H1 (cell line): ENCODE data around the gene ARHGAP35.
"Not testable (repeated sequence)": the region's sequence is repeated elsewhere in the genome, so short reads cannot be mapped to it uniquely, and the experiment has no call there.

Experiments used
- BRCA1 ChIP-seq: IDR thresholded peaks from 2 replicates; pipeline ENCODE4 v1.6.1; 2012; ENCODE audit warnings: low read depth, low read length, improper control_type of control experiment
- CEBPB ChIP-seq: IDR thresholded peaks from 2 replicates; pipeline ENCODE4 v1.6.1; 2012; ENCODE audit warnings: low read depth, low read length
- CHD2 ChIP-seq: IDR thresholded peaks from 2 replicates; pipeline ENCODE4 v1.6.1; 2012; ENCODE audit warnings: low read length, improper control_type of control experiment
- HDAC6 ChIP-seq: IDR thresholded peaks from one replicate; pipeline ENCODE4 v1.7.1; 2012; ENCODE audit warnings: low read depth, mild to moderate bottlenecking, inconsistent platforms, low read length, moderate library complexity
- MAFK ChIP-seq: IDR thresholded peaks from 2 replicates; pipeline ENCODE4 v1.6.1; 2012; ENCODE audit warnings: low read depth, mild to moderate bottlenecking, improper control_type of control experiment, low read length
- POLR2A ChIP-seq, 2 experiments: IDR thresholded peaks; 1 replicate in 1 of 2; 2 replicates in 1 of 2; pipeline ENCODE4 v1.6.1; 2011; ENCODE audit warnings: low read depth in 2 of 2, low read length in 2 of 2, mild to moderate bottlenecking in 2 of 2; ENCODE audit errors: control extremely low read depth in 1 of 2
- POLR2AphosphoS5 ChIP-seq: IDR thresholded peaks from 2 replicates; pipeline ENCODE4 v1.6.1; 2011; ENCODE audit warnings: low read depth, low read length
- POU5F1 ChIP-seq: IDR thresholded peaks from 2 replicates; pipeline ENCODE4 v1.6.1; 2011; ENCODE audit warnings: low read depth, mild to moderate bottlenecking, low read length, moderate library complexity
- RFX5 ChIP-seq: IDR thresholded peaks from 2 replicates; pipeline ENCODE4 v1.6.1; 2011; ENCODE audit warnings: low read depth, low read length, improper control_type of control experiment, borderline replicate concordance
- TF ChIP-seq, protein P1 (sequence below): IDR thresholded peaks from 2 replicates; pipeline ENCODE4 v1.6.1; 2012; ENCODE audit warnings: inconsistent platforms
- TF ChIP-seq, protein P2 (sequence below), 3 experiments: IDR thresholded peaks; 1 replicate in 2 of 3; 2 replicates in 1 of 3; pipeline versions ENCODE4 v1.5.1 to v1.6.1; 2011; ENCODE audit warnings: low read length in 3 of 3, mild to moderate bottlenecking in 3 of 3, inconsistent platforms in 2 of 3, low read depth in 1 of 3, moderate library complexity in 1 of 3; ENCODE audit not compliant: insufficient read depth in 1 of 3; ENCODE audit errors: control extremely low read depth in 1 of 3

DNA sequence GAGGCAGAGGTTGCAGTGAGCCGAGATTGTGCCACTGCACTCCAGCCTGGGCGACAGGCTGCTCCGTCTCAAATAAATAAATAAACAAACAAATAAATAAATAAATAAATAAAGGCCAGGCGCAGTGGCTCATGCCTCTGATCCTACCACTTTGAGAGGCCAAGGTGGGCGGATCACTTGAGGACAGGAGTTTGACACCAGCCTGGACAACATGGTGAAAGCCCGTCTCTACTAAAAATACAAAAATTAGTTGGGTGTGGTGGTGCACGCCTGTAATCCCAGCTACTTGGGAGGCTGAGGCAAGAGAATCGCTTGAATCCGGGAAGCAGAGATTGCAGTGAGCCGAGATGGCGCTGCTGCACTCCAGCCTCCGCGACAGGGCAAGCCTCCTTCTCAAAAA is 6.1 kb upstream of the ARHGAP35 start:
- TF ChIP-seq POLR2A (IDR thresholded peaks at IDR 0.05; ENCODE audit: control extremely low read depth in 1 of 2, low read depth in 2 of 2, low read length in 2 of 2); CHD2; MAFK; POU5F1; RFX5; POLR2AphosphoS5; HDAC6; CEBPB; BRCA1: not testable (repeated sequence)
- TF ChIP-seq, protein P1, sequence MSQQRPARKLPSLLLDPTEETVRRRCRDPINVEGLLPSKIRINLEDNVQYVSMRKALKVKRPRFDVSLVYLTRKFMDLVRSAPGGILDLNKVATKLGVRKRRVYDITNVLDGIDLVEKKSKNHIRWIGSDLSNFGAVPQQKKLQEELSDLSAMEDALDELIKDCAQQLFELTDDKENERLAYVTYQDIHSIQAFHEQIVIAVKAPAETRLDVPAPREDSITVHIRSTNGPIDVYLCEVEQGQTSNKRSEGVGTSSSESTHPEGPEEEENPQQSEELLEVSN: not testable (repeated sequence)
- TF ChIP-seq, protein P2, sequence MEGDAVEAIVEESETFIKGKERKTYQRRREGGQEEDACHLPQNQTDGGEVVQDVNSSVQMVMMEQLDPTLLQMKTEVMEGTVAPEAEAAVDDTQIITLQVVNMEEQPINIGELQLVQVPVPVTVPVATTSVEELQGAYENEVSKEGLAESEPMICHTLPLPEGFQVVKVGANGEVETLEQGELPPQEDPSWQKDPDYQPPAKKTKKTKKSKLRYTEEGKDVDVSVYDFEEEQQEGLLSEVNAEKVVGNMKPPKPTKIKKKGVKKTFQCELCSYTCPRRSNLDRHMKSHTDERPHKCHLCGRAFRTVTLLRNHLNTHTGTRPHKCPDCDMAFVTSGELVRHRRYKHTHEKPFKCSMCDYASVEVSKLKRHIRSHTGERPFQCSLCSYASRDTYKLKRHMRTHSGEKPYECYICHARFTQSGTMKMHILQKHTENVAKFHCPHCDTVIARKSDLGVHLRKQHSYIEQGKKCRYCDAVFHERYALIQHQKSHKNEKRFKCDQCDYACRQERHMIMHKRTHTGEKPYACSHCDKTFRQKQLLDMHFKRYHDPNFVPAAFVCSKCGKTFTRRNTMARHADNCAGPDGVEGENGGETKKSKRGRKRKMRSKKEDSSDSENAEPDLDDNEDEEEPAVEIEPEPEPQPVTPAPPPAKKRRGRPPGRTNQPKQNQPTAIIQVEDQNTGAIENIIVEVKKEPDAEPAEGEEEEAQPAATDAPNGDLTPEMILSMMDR (IDR thresholded peaks at IDR 0.05; ENCODE audit: control extremely low read depth in 1 of 3, insufficient read depth in 1 of 3, low read depth in 1 of 3, low read length in 3 of 3): not testable (repeated sequence)
